Left colon (tissue), 2 donors: ENCODE measurements around the gene QRICH2. TPM values are rescaled to one million over a fixed set of nuclear protein-coding genes. Genes with fewer than 3 reads are reported as not detected.
"Not testable (repeated sequence)": the region's sequence is repeated elsewhere in the genome, so short reads cannot be mapped to it uniquely, and the experiment has no call there.

ENCODE experiments used
- ATAC-seq: fragments of 200-7000 bp; cut with Tn5 transposase; one replicate; pipeline ENCODE4 v1.9.1; 2020; ENCODE audit warnings: mild to moderate bottlenecking, moderate library complexity
- DNase-seq, 2 donors: peaks; one replicate each; pipeline ENCODE4 v3.0.0-alpha.2; 2020
- intact Hi-C, 2 donors: fragments of 100-400 bp; cut with DNase I in 1 of 2; cut with micrococcal nuclease in 1 of 2; formaldehyde crosslinking; loops; one replicate each; pipeline versions ENCODE4 v1.11.2 to v1.14.0; 2022; cut with DNase I, micrococcal nuclease
- total RNA-seq, 2 donors: library from RNA; stranded (reverse); fragmentation: NEBNext Ultra II Directional; extraction: Animal tissue kit (Norgen Biotek cat#: 25700); gene quantifications; one replicate each; pipeline ENCODE4 v1.2.1, GENCODE V29; 2021
- donor health status: DM: no; HTN: no; CAD: no.
- donor health status: DM: yes; HTN: yes; CAD: no.

The QRICH2 gene
- total RNA-seq, 2 donors from 2014 or later: 1.9 to 2.3 TPM

GRCh38 chr17:76270770-76271668 is 37.1 kb downstream of the QRICH2 start:
- ATAC-seq (peak; percentile 9), DNase-seq (peak in 1 of 2 donors; percentile 36)
- intact Hi-C loops: loop anchor here in 1 of 2 donors (10.0 kb wide), 1 partner anchor 146 kb away; no protein-coding TSS in a partner anchor

GRCh38 chr17:76270127-76270592 is 37.9 kb downstream of the QRICH2 start:
- intact Hi-C loops: loop anchor here in 1 of 2 donors (10.0 kb wide), 1 partner anchor 145 kb away; no protein-coding TSS in a partner anchor
- DNase-seq (peak in 1 of 2 donors; percentile 26), ATAC-seq (no peak)

GRCh38 chr17:76268991-76269981 is 38.8 kb downstream of the QRICH2 start:
- intact Hi-C loops: no loop called here
- no peak for ATAC-seq
- DNase-seq: peak in 1 of 2 donors; percentile 29

GRCh38 chr17:76268015-76268749 is 39.9 kb downstream of the QRICH2 start:
- DNase-seq: peak; percentile 70 to 87
- ATAC-seq: no peak
- intact Hi-C loops: no loop called here

GRCh38 chr17:76267581-76268001 is 40.5 kb downstream of the QRICH2 start:
- ATAC-seq, DNase-seq, intact Hi-C loops: not testable (repeated sequence)

- DNase-seq (no peak), ATAC-seq (no peak)
- intact Hi-C loops: no loop called here
Measured at GRCh38 chr17:76267051-76267576, 41.0 kb downstream of the QRICH2 start.

- ATAC-seq (peak; percentile 21), DNase-seq (peak in 1 of 2 donors; percentile 48)
- intact Hi-C loops: no loop called here
Measured at GRCh38 chr17:76266244-76266938, 41.7 kb downstream of the QRICH2 start.

GRCh38 chr17:76265624-76266243 is 42.3 kb downstream of the QRICH2 start:
- DNase-seq: peak in 1 of 2 donors; percentile 81
- peak; percentile 23 for ATAC-seq
- intact Hi-C loops: no loop called here

- DNase-seq: peak; percentile 98 to 99
- peak; percentile 75 for ATAC-seq
- intact Hi-C loops: no loop called here
Measured at GRCh38 chr17:76264755-76265623, 43.1 kb downstream of the QRICH2 start, which contains the start of gene UBALD2. UBALD2 (plus strand) TSS chr17:76265348; CDS start chr17:76265506, 158 bp downstream.

GRCh38 chr17:76264425-76264754 is 43.7 kb downstream of the QRICH2 start:
- DNase-seq (no peak), ATAC-seq (no peak)
- intact Hi-C loops: no loop called here

GRCh38 chr17:76263896-76264295 is 44.2 kb downstream of the QRICH2 start:
- DNase-seq: no peak
- intact Hi-C loops: no loop called here

GRCh38 chr17:76262732-76263344 is 45.2 kb downstream of the QRICH2 start:
- peak; percentile 81 to 86 for DNase-seq
- intact Hi-C loops: no loop called here
- peak; percentile 54 for ATAC-seq

More at GRCh38 chr17:76263896-76264295, 44.2 kb downstream of the QRICH2 start:
- no peak for ATAC-seq

GRCh38 chr17:76261421-76262215 is 46.5 kb downstream of the QRICH2 start:
- intact Hi-C loops: no loop called here
- DNase-seq: peak in 1 of 2 donors; percentile 29
- ATAC-seq: no peak

GRCh38 chr17:76260669-76261068 is 47.4 kb downstream of the QRICH2 start:
- DNase-seq (no peak), ATAC-seq (no peak)

GRCh38 chr17:76260220-76260619 is 47.9 kb downstream of the QRICH2 start:
- no peak for ATAC-seq
- intact Hi-C loops: no loop called here
- no peak for DNase-seq

More at GRCh38 chr17:76260669-76261068, 47.4 kb downstream of the QRICH2 start:
- intact Hi-C loops: no loop called here
